Activated naive CD8-positive, alpha-beta T cell treated with anti-CD3 and anti-CD28 coated beads, Interleukin-2, amount 50 U/mL, for 16 hours (primary cell): ENCODE data around the gene FARS2.
"Not testable (repeated sequence)": the region's sequence is repeated elsewhere in the genome, so short reads cannot be mapped to it uniquely, and the experiment has no call there.

Experiments
- DNase-seq: peaks from one replicate; pipeline ENCODE4 v3.0.0-alpha.2; 2020; ENCODE audit warnings: low read depth, low spot score

The FARS2 gene

DNA sequence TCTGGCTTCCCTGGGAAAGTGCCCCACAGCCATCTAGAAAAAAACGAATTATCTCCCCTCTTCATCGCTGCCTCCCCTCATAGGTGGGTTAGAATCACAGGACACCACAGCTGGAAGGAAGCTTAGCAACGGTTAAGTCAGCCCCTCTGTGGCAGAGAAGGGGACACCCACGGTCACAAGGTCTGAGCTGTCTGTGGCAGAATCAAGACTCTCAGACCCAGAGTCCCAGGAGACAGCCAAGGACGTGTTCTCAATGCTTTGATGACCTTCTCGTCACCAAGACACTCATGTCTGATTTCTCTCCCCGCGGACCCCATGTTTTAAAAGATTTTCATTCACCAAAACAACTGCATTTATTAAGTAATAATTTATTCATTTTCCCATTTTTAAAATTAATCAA, 523.9 kb downstream of the FARS2 start:
- no peak for DNase-seq

GRCh38 chr6:5786321-5786968, 525.1 kb downstream of the FARS2 start:
- no peak for DNase-seq

- no peak for DNase-seq
These were observed 525.8 kb downstream of the FARS2 start for GRCh38 chr6:5786969-5787720.

DNA sequence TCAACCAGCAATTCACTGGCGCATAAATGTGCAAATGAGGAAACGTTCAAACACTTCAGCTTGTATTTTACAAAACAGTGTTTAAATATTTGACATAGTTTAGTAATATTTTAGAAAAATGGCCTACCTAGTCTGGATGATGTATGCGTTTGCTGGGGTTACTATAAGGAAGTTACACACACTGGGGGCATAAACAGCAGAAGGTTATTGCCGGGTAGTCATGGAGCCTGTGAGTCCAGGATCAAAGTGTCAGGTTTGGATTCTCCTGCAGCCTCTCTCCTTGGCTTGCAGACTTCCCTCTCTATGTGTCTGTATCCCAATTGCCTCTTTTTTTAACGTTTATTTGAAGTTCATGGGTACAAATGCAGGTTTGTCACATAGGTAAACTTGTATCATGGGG, 528.1 kb downstream of the FARS2 start:
- not testable (repeated sequence) for DNase-seq

- not testable (repeated sequence) for DNase-seq
These were observed 535.2 kb downstream of the FARS2 start for GRCh38 chr6:5796555-5796954.

GRCh38 chr6:5806406-5806805, 545.1 kb downstream of the FARS2 start:
- DNase-seq = not testable (repeated sequence)

GRCh38 chr6:5809450-5809849, 548.1 kb downstream of the FARS2 start:
- DNase-seq = no peak

- DNase-seq = no peak
These were observed 550.7 kb downstream of the FARS2 start for GRCh38 chr6:5811997-5812396.

DNA sequence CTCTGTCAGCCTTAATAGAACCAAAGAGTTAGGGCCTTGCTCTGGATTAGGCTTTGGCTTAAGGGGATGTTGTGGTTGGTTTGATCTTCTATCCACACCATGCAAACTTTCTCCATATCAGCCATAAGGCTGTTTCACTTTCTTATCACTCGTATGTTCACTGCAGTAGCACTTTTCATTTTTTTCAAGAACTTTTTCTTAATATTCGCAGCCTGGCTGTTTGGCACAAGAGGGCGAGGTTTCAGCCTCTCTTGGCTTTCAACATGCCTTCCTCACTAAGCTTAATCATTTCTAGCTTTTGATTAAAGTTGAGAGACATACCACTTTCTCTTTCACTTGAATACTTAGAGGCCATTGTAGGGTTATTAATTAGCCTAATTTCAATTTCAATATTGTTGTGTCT, 552.3 kb downstream of the FARS2 start:
- DNase-seq = no peak

GRCh38 chr6:5814116-5814515, 552.8 kb downstream of the FARS2 start:
- no peak for DNase-seq

- no peak for DNase-seq
These were observed 553.6 kb downstream of the FARS2 start for GRCh38 chr6:5814901-5815300.

DNA sequence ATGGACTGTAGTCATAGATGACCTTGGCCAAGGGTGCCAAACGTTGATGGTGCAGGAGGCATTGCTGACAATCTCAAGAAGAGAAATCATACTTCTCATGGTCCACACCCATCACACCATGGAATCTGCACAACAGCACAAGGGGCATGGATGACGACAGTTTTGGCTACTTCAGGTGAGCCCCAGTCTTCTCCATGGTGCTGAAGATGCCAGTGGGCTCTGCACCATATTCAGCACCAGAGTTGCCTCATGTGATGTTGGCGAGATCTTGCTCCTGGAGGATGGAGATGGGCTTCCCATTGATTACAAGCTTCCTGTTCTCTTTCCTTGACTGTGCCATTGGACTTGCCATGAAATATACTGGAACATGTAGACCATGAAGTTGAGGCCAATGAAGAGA, 556.6 kb downstream of the FARS2 start:
- DNase-seq = no peak

GRCh38 chr6:5818959-5819358, 557.6 kb downstream of the FARS2 start:
- DNase-seq = no peak
